ENCODE data around the gene REST.
"Not testable (repeated sequence)": the region's sequence is repeated elsewhere in the genome, so short reads cannot be mapped to it uniquely, and the experiment has no call there.

Gene REST

DNA sequence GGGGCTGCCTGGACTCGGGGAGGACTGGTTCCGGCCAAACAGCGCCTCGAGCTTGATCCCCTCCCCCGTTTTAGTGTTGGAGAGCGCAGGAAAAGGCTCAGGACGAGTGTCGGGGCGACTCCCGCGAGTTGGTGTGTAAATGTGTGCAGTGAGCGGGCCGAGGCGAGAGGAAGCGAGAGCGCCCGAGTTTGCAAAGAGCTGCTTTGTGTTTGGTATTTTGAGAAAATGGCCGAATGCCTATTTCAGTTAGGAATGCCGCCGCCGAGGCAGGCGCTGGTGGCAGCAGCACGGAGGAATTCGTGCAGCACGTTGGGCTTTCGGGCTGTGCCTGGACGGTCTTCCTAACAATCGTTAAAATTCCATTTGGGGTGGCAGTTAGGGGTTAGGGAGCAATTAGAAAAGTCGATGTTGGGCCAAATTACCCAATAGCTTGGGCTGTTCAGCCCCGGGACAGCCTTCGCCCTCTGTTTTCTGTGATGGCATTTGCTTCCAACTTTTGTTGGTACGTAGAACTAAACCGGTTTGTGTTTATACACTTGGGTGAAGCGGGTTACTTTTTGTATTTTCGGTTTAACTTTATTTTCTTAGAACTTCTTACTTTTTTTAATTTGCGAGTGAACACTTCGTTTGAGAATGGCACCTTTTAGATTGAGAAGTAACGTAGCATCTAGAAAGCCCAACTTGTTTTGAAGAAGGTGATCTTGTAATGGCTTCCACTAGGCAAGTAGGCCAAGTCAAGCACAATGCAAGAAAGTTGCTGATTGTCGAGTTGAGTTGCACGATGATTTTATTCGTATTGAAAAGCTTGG, 1.6 kb downstream of the REST start:
- DNase-seq: peak; percentile 1 to 22

DNA sequence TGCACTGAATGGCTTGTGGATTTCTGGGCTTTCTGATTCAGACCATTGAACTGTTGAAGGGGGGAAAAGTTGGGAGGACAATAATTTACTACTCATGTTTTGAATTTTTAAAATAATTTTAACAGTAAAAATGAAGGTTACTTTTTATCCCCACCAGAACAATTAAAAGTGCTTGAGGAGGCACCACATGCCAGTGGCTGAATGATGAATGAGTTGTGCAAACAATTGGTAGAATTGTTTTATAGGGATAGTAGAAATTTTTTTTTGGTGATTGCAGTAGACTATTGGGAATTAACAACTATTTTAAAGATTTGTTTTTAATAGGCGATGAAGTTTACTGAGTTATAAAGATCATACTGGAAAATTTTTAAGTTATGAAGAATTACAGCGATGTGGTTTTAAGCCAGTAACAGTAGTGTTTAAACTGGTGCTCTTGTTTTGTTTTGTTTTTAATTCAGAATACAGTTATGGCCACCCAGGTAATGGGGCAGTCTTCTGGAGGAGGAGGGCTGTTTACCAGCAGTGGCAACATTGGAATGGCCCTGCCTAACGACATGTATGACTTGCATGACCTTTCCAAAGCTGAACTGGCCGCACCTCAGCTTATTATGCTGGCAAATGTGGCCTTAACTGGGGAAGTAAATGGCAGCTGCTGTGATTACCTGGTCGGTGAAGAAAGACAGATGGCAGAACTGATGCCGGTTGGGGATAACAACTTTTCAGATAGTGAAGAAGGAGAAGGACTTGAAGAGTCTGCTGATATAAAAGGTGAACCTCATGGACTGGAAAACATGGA, 2.7 kb downstream of the REST start:
- no peak for DNase-seq

DNA sequence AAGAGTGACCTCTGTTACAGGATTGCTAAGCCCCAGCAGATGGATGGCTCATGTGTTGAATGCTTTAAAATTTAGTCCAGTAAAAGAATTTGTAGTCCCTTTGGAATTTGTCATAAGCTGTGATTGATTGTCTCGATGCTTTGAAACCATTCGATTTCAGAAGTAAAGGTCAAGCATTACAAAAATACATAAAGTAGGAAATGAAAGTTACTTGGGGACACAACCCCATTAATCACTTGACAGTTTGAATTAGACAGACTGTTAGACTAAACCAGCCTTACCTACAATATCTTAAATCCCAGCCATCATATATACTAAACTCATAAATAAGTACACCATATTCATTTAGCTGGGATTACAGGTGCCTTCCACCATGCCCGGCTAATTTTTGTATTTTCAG, 6.6 kb downstream of the REST start:
- no peak for DNase-seq

DNA sequence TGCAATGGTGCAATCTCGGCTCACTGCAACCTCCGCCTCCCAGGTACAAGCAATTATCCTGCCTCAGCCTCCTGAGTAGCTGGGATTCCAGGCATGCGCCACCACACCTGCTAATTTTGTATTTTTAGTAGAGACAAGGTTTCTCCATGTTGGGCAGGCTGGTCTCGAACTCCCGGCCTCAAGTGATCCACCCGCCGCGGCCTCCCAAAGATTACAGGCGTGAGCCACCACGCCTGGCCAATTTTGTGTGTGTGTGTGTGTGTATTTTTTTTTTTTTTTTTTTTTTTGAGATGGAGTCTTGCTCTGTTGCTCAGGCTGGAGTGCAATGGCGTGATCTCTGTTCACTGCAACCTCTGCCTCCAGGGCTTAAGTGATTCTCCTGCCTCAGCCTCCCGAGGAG, 7.3 kb downstream of the REST start:
- DNase-seq: not testable (repeated sequence)

DNA sequence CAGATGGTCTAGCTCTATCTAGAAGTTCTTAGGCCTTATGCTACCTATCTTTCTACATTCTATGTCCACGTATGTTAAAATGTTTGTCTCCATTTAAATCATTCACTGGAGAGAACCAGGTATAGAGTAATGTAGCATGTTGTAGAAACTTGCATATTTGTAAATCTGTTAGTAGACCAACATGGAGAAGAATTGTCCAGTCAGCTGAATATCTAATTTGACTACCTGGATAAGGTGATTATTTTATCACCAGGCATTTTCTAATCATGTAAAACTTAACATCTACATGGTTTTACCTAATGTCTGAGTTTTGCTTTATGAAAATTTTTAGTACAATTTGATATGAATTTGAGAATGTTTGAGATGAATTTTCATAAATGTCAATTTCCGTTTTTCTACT, 19.5 kb downstream of the REST start:
- DNase-seq: no peak

DNA sequence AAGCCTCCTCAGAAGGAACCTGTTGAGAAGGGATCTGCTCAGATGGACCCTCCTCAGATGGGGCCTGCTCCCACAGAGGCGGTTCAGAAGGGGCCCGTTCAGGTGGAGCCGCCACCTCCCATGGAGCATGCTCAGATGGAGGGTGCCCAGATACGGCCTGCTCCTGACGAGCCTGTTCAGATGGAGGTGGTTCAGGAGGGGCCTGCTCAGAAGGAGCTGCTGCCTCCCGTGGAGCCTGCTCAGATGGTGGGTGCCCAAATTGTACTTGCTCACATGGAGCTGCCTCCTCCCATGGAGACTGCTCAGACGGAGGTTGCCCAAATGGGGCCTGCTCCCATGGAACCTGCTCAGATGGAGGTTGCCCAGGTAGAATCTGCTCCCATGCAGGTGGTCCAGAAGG, 22.9 kb downstream of the REST start:
- no peak for DNase-seq

DNA sequence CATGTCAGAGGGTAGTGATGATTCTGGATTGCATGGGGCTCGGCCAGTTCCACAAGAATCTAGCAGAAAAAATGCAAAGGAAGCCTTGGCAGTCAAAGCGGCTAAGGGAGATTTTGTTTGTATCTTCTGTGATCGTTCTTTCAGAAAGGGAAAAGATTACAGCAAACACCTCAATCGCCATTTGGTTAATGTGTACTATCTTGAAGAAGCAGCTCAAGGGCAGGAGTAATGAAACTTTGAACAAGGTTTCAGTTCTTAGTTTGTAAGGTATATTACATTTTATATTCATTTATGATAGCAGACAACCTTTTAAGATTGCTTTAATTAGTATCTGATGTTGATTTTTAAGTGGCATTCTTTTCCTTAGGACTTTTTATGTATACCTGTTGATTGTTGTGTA, 24.2 kb downstream of the REST start:
- DNase-seq: no peak

DNA sequence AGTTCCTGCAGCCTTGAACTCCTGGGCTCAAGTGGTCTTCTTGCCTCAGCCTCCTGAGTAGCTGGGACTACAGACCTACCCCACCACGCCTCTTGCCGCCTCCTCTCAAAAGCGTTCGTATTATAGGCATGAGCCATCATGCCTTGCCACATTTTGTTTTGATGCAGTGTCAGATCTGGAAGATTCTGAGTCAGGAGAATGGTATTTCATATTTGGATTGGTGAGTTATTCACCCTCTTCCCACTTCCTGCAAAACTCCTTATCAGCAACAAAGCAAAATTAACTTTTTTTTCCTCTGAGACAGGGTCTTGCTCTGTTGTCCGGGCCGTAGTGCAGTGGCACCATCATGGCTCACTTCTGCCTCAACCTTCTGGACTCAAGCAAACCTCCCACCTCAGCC, 29.6 kb downstream of the REST start:
- peak; percentile 55 to 77 for DNase-seq

DNA sequence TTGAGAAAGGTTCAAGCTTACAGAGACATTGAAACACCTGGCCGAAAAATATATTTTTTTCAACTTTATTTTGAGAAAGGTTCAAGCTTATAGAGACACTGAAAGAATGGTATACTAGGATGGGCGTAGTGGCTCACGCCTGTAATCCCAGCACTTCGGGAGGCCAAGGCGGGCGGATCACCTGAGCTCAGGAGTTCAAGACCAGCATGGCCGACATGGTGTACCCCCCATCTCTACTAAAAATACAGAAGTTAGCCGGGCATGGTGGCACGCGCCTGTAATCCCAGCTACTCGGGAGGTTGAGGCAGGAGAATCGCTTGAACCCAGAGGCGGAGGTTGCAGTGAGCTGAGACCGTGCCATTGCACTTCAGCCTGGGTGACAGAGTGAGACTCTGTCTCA, 32.1 kb downstream of the REST start:
- not testable (repeated sequence) for DNase-seq

DNA sequence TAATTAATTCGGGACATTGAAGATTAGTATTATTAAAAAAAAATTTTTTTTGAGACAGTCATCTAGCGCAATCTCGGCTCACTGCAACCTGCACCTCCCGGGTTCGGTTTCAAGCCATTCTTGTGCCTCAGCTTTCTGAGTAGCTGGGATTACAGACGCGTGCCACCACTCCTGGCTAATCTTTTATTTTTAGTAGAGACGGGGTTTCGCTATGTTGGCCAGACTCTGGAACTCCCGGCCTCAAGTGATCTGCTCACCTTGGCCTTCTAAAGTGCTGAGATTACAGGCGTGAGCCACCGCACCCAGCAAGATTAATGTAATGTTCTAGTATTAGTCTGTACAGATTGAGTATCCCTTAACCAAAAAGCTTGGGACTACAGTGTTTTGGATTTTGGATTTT, 32.7 kb downstream of the REST start:
- DNase-seq: no peak

DNA sequence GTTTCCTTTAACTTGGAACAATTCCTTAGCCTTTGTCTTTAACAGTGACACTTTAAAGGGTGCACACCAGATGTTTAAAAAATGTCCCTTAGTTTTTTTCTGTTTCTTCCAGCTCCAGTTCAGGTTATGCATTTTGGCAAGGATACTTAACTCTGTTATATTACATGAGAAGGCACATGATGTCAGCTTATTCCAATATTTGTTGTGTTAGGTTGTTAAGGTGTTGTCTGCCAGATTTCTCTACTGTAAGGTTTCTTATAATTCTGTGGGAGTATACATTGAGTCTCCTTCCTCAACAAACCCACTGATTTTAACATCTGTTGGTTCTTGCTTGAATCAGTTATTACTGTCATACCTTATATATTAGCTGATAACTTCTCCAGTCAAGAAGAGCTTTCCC, 33.3 kb downstream of the REST start:
- DNase-seq: no peak

DNA sequence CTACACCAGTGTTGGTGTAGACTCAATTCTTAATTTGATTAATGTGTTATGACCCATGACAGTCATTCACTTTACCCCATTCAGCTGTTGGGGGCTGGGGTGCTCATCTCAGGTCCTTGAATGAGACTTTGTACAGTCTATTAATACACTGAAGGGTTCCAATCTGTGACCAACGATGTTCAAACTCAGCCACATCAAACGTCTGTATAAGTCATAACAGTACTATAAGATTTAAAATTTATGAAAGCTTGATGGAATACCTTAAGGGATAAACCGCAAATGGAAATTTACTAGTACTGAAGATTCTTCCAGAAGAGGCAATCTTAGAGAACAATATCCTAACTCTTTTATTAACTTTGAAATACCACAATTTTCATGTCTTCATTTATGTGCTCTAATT, 33.7 kb downstream of the REST start:
- no peak for DNase-seq

DNA sequence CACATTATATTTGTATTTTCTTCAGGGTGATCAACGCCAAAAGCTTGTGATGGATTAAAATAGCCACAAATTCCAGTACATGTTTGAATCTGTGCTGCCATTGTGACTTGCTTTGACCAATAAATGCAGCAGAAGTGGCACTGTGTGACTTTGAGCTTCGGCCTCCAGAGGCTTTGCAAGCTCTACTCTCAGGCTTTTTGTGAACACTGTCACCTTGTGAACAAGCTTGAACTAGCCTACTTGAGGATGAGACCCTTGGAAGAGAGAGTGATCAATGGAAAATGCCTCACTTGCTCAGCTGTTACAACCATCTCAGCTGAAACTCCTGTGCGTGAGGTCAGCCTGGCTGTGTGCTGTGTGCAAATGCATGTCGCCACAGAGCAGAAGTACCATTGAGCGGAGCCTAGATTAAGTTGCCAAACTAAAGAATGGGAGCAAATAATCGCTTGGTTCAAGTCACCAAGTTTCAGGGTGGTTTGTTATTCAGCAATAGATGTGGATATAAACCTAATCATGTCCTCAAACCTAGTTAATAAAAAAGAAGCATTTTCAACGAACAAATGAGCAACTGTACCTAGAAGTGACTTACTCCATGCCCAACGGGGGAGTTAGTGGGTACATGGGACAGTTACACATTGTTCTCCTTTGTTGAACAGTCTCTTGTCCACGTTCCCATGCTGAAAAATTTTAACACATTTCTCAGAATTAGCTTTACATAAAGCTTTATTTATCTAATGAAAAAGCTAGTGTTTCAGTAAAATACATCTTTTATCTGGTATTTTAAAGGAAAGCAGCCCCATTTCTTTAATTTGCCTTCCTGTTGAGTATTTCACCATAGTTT, 46.2 kb downstream of the REST start:
- DNase-seq: no peak

DNA sequence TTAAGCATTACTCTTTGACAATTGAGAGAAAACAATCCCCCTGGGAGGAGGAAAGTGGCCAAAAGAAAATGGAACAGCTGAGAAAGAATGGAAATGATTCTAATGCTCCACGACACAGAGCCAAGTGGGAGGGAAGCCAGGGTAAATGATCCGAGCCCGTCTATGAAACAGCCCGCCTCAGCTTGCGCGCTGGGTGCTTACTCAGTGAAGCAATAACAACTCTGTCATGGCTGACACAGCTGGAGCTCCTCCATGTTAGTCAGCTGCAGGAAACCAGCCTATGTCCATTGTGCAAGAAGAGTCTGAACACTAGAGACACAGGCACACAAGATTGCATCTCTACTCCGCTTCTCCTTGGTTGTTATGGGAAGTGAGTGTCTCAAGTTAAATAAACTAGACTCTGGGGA, 50.4 kb downstream of the REST start:
- DNase-seq: no peak

DNA sequence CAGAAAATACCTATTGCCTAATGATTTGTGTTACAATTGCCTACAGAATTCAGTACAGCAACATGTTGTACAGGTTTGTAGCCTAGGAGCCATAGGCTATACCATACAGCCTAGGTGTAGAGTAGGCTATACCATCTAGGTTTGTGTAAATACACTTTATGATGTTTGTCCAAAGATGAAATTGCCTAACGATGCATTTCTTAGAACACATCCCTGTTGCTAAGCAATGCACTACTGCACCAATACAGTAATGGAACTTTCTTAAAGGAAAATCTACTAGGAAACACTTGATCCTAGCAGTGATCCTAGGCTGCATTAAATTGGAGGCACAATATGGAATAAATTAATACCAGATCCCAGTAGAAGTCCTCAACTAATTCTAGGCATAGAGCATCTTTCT, 51.4 kb downstream of the REST start:
- DNase-seq: no peak

DNA sequence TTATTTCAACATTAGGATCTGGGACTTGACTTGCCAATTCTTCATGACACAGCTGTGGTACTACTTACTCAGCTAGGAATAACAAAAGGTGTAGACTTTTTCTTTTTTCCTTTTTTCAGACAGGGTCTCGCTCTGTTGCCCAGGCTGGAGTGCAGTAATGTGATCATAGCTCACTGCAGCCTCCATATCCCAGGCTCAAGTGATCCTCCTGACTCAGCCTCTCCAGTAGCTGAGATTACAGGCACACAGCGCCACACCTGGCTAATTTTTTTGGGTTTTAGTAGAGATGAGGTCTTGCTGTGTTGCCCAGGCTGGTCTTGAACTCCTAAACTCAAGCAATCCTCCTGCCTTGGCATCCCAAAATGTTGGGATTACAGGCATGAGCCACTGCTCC, 53.4 kb downstream of the REST start:
- DNase-seq: no peak

DNA sequence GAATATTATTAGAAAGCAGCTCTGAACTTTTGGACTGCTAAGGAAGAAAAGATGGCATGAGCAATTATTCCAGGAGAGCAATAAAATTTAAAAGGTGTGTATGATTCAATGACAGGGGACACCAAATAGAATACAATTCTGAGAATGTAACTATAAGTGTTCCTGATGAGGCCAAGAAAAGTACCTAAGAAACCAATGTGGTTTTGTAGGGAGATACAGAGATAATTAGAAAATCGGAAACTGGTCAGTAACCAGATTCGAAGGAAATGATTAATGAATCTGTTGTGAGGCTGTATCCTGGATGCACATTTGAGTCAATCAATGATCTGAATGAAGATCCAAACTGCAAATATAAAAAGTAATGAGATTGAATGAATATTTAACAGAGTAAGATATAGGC, 63.7 kb downstream of the REST start:
- no peak for DNase-seq

DNA sequence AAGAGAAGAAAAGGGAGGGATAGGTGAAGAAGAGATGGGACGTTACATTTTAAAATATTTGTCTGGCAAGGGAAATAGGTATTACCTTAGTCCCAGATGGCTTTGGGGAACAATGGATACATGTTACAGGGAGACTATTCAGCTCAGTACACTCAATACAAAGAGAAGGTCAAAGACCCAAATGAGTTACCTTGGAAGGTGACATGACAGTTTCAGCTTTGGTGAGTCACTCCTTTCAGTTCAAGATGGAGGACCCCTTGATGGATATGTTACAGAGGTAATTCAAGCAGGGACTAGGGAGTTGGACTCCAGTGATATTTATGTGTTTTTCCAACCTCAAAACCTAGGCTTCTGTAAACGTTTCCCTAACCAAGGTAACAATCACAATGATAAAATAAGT, 64.7 kb downstream of the REST start:
- DNase-seq: no peak

DNA sequence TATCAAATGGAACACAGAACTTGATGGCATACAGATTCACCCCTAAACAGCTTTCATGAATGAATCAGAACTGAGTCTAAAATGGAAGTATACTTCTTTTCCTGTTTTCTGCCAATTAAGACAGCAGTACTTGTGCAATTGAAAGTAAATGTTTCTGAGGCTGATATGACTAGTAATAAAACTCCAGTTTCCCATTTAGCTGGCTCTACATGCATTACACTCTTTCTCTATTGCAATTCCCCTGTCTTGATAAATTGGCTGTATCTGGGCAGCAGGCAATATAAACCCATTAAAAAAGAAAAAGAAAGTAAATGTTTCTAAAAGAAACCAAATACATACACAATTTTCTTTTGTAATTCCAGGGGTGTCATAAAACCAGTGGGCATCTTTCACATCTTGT, 65.1 kb downstream of the REST start:
- no peak for DNase-seq

DNA sequence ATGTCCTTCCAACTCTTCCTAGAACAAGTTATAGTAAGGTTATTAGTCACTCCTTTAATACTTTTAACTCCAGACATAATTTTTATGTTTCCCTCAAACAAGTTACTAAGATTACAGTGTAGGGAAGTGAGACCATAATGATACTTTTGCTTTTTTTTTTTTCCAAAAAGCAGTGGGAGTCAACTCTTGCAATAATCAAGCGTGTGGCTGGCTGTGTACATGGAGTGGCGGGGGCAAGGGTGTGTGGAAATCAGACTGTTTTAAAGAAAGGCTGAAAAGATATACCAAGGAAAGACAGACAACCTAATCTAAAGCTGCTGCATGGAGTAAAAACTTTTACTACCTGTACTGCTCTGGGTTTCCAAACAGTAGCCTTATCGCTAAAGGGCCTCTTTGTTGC, 65.6 kb downstream of the REST start:
- DNase-seq: no peak

DNA sequence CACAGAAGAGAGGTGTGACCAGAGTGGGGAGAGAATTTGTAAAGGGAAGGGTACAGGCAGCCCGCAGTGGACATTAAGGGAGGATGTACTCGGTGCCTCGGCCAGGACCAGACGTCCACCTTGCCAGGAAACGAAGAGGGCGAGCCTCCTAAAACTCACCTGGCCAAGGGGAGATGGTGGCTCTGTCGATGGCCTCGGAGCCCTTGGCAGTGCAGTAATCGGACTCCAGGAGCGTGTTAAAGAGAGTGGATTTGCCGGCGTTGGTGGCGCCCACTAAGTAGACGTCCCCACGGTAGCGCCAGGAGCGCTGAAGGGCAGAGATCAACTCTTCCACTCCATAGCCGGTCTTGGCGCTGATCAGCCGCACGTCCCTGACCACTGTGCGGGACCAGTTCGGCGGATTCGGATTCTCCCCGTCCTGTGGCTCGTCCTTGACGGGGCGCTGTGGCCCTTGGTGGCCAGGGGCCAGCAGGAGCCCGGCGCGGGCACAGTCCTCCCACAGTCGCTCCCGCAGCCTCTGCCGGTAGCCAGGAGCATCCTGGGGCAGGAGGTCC, 68.7 kb downstream of the REST start:
- no peak for DNase-seq

DNA sequence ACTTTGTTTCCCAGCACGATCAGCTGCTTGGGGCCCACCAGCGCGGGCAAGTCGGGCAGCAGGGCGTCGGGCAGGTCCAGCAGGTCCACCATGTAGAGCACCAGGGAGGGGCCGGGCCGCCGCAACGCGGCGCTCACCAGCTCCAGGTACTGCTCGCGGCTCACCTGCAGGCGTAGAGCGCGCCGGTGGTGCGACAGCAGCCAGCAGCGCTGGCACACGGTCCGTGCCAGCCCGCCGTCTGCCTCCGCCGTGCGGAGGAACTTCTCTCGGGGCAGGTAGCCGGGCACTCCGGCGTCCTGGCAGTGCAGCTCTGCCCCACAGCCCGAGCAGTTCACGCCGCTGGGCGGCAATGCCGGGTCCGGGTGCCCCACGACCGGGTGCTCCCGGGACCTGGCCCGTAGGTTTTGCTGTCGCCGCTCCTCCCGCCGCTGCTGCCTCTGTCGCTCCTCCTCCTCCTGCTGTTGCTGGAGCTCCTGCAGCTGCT, 69.2 kb downstream of the REST start:
- no peak for DNase-seq
